Neural cell (in vitro differentiated cells): Measurements from ENCODE around the gene AGBL4. TPM values are rescaled to one million over a fixed set of nuclear protein-coding genes. Genes with fewer than 3 reads are reported as not detected.

Experiments used
- H2AFZ ChIP-seq: fragments of 200-600, 300-800 bp; sonication (generic), shearing (Covaris generic); 2 replicates; pipeline ENCODE4 v1.6.0; 2014; ENCODE audit warnings: low read depth, mild to moderate bottlenecking, antibody characterized with exemption, low read length, moderate library complexity
- H3F3A ChIP-seq: fragments of 200-600 bp; shearing (Covaris generic); 2 replicates; pipeline ENCODE4 v1.6.1; 2016; ENCODE audit warnings: mild to moderate bottlenecking, moderate library complexity, mixed read lengths, antibody characterized with exemption, low read length; ENCODE audit not compliant: insufficient read depth, poor library complexity, severe bottlenecking
- H3K27ac ChIP-seq: fragments of 200-600, 300-800 bp; sonication (generic), shearing (Covaris generic); 2 replicates; pipeline ENCODE4 v1.5.1; 2014; ENCODE audit warnings: mild to moderate bottlenecking, low read length, moderate library complexity
- H3K27me3 ChIP-seq: fragments of 300-800, 200-600 bp; sonication (generic), shearing (Covaris generic); 2 replicates; pipeline ENCODE4 v1.6.0; 2014; ENCODE audit warnings: mild to moderate bottlenecking, low read depth, low read length, moderate library complexity; ENCODE audit not compliant: insufficient read depth
- H3K36me3 ChIP-seq: fragments of 300-800, 200-600 bp; sonication (generic), shearing (Covaris generic); 2 replicates; pipeline ENCODE4 v1.5.1; 2014; ENCODE audit warnings: mild to moderate bottlenecking, antibody characterized with exemption, low read length, moderate library complexity; ENCODE audit not compliant: insufficient read depth
- H3K4me2 ChIP-seq: fragments of 300-800, 200-600 bp; sonication (generic), shearing (Covaris generic); 2 replicates; pipeline ENCODE4 v1.6.0; 2014; ENCODE audit warnings: mild to moderate bottlenecking, low read length
- H3K4me3 ChIP-seq: fragments of 300-800, 200-600 bp; sonication (generic), shearing (Covaris generic); 2 replicates; pipeline ENCODE4 v1.5.1; 2014; ENCODE audit warnings: mild to moderate bottlenecking, low read length, moderate library complexity
- H3K79me2 ChIP-seq: fragments of 200-600 bp; shearing (Covaris generic); replicated peaks from 2 replicates; pipeline ENCODE4 v1.6.0; 2014; ENCODE audit warnings: mild to moderate bottlenecking, low read length, moderate library complexity; ENCODE audit not compliant: insufficient read depth
- H3K9ac ChIP-seq: fragments of 300-800, 200-600 bp; sonication (generic), shearing (Covaris generic); 2 replicates; pipeline ENCODE4 v1.6.1; 2016; ENCODE audit warnings: mild to moderate bottlenecking, low read length, mixed read lengths
- H3K9me2 ChIP-seq: fragments of 200-600 bp; shearing (Covaris generic); 2 replicates; pipeline ENCODE4 v1.6.1; 2016; ENCODE audit warnings: mild to moderate bottlenecking, low read length, mixed read lengths; ENCODE audit not compliant: insufficient read depth
- H3K9me3 ChIP-seq: fragments of 200-600, 300-800 bp; sonication (generic), shearing (Covaris generic); 2 replicates; pipeline ENCODE4 v1.6.1; 2016; ENCODE audit warnings: mild to moderate bottlenecking, mixed run types, low read length, moderate library complexity, mixed read lengths
- H4K20me1 ChIP-seq: fragments of 200-600 bp; shearing (Covaris generic); 2 replicates; pipeline ENCODE4 v1.6.1; 2016; ENCODE audit warnings: mild to moderate bottlenecking, mixed run types; ENCODE audit not compliant: insufficient read depth
- EP300 ChIP-seq: fragments of 450-650 bp; conservative IDR thresholded peaks from 2 replicates; pipeline ENCODE4 v1.6.1; 2014; ENCODE audit warnings: antibody characterized with exemption, mild to moderate bottlenecking, moderate library complexity; ENCODE audit not compliant: poor library complexity, severe bottlenecking
- EZH2 ChIP-seq: fragments of 200-600, 300-800 bp; shearing (Covaris generic), sonication (generic); IDR thresholded peaks from 2 replicates; pipeline ENCODE4 v1.6.1; 2014; ENCODE audit warnings: antibody characterized with exemption, low read length, borderline replicate concordance, mild to moderate bottlenecking; ENCODE audit not compliant: insufficient read depth, poor library complexity, severe bottlenecking
- MXI1 ChIP-seq: fragments of 450-650 bp; conservative IDR thresholded peaks from 2 replicates; pipeline ENCODE4 v1.6.1; 2014; ENCODE audit warnings: antibody characterized with exemption, mild to moderate bottlenecking; ENCODE audit not compliant: poor library complexity, severe bottlenecking
- POLR2AphosphoS5 ChIP-seq: IDR thresholded peaks from 2 replicates; pipeline ENCODE4 v1.6.1; 2012
- RAD21 ChIP-seq: fragments of 450-650 bp; conservative IDR thresholded peaks from 2 replicates; pipeline ENCODE4 v1.6.1; 2014; ENCODE audit warnings: antibody characterized with exemption, mild to moderate bottlenecking, moderate library complexity
- SMC3 ChIP-seq: fragments of 450-650 bp; conservative IDR thresholded peaks from 2 replicates; pipeline ENCODE4 v1.6.1; 2014; ENCODE audit warnings: antibody characterized with exemption, mild to moderate bottlenecking, moderate library complexity; ENCODE audit not compliant: poor library complexity
- TAF1 ChIP-seq: IDR thresholded peaks from 2 replicates; pipeline ENCODE4 v1.6.1; 2012; ENCODE audit warnings: low read depth
- polyA plus RNA-seq: library from polyadenylated mRNA; depleted of rRNA; stranded (reverse); fragments of >200 nt; gene quantifications from 2 replicates; pipeline ENCODE4 v1.2.3, GENCODE V29; 2014
- TF ChIP-seq, protein P1 (sequence below): IDR thresholded peaks from 2 replicates; pipeline ENCODE4 v1.6.1; 2012; ENCODE audit warnings: borderline replicate concordance
- TF ChIP-seq, protein P2 (sequence below): fragments of 450-650 bp; IDR thresholded peaks from 2 replicates; pipeline ENCODE4 v1.5.1; 2014; ENCODE audit warnings: antibody characterized with exemption, mild to moderate bottlenecking, moderate library complexity; ENCODE audit not compliant: poor library complexity, severe bottlenecking

The AGBL4 gene
- polyA plus RNA-seq, 1 donor from 2014 or later = 1.3 TPM

DNA sequence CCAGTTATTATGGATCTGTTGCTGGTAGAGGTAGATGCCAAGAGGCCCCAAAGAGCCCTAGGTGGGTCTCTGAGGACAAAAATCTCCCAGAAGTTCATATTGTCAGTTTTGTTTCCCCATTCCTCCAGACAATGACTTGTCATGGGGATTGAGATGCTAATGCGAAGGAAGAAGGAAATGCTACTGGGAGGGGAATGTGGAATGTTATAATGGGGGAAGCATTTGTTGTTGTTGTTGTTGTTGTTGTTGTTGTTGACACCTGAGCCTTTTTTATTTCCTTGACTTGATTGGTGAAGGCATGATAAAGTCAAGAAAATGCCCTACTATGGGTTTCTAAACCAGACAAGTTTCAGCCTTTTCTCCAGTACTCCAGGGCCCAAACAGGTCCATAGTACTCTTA lies 1356.0 kb downstream of the AGBL4 start:
- TF ChIP-seq SMC3 (no peak), EP300 (no peak)
- no peaks in the 10 kb centered on the region for H3K9me2 ChIP-seq
- no peak overlapping the region for H3K27ac ChIP-seq

DNA sequence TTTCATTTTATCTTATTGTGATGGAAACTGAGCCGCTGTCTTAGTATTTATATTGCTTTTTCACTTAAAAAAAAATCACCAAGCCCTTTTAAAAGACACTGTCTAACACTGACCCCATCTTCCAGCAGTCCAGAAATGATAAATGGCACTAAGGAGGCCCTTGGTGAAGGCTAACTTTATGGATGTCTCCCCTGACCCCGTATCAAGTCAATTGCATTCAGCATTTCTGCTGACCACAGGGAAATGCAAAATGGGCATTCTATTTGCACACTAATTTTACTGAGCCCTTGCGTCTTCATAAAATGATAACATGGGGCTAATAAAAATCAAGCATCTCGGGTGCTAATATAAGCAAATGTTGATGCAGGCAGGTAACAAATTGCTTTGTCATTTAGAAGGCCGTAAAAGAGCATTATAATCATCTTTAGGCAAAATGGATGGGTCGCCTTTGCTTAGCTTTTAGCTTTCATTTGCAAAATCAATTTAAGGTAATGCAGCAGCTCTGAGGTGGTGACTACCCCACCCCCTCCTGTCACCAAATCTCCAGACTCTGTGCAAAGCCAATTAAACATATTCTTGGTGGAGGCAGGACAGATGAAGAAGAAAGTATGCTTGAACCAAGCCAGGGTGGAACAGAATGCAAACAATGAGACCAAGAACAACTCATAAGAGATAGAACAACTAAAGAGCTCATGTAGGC lies 1357.9 kb downstream of the AGBL4 start:
- no peak overlapping the region for H2AFZ ChIP-seq
- no peaks in the 10 kb centered on the region for H3F3A ChIP-seq
- H3K9me2 ChIP-seq = no peaks in the 10 kb centered on the region
- TF ChIP-seq, protein P1, sequence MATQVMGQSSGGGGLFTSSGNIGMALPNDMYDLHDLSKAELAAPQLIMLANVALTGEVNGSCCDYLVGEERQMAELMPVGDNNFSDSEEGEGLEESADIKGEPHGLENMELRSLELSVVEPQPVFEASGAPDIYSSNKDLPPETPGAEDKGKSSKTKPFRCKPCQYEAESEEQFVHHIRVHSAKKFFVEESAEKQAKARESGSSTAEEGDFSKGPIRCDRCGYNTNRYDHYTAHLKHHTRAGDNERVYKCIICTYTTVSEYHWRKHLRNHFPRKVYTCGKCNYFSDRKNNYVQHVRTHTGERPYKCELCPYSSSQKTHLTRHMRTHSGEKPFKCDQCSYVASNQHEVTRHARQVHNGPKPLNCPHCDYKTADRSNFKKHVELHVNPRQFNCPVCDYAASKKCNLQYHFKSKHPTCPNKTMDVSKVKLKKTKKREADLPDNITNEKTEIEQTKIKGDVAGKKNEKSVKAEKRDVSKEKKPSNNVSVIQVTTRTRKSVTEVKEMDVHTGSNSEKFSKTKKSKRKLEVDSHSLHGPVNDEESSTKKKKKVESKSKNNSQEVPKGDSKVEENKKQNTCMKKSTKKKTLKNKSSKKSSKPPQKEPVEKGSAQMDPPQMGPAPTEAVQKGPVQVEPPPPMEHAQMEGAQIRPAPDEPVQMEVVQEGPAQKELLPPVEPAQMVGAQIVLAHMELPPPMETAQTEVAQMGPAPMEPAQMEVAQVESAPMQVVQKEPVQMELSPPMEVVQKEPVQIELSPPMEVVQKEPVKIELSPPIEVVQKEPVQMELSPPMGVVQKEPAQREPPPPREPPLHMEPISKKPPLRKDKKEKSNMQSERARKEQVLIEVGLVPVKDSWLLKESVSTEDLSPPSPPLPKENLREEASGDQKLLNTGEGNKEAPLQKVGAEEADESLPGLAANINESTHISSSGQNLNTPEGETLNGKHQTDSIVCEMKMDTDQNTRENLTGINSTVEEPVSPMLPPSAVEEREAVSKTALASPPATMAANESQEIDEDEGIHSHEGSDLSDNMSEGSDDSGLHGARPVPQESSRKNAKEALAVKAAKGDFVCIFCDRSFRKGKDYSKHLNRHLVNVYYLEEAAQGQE = no peak
- TF ChIP-seq EZH2 (no peak), SMC3 (no peak), EP300 (no peak), MXI1 (no peak), TAF1 (no peak), RAD21 (no peak), POLR2AphosphoS5 (no peak)
- TF ChIP-seq, protein P2, sequence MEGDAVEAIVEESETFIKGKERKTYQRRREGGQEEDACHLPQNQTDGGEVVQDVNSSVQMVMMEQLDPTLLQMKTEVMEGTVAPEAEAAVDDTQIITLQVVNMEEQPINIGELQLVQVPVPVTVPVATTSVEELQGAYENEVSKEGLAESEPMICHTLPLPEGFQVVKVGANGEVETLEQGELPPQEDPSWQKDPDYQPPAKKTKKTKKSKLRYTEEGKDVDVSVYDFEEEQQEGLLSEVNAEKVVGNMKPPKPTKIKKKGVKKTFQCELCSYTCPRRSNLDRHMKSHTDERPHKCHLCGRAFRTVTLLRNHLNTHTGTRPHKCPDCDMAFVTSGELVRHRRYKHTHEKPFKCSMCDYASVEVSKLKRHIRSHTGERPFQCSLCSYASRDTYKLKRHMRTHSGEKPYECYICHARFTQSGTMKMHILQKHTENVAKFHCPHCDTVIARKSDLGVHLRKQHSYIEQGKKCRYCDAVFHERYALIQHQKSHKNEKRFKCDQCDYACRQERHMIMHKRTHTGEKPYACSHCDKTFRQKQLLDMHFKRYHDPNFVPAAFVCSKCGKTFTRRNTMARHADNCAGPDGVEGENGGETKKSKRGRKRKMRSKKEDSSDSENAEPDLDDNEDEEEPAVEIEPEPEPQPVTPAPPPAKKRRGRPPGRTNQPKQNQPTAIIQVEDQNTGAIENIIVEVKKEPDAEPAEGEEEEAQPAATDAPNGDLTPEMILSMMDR = no peak
- H3K79me2 ChIP-seq = no peaks in the 10 kb centered on the region
- H3K4me2 ChIP-seq = no peak overlapping the region
- no peak overlapping the region for H3K9ac ChIP-seq
- no peaks in the 10 kb centered on the region for H3K27me3 ChIP-seq
- H4K20me1 ChIP-seq = no peaks in the 10 kb centered on the region
- no peaks in the 10 kb centered on the region for H3K9me3 ChIP-seq
- H3K36me3 ChIP-seq = no peaks in the 10 kb centered on the region
- H3K4me3 ChIP-seq = no peak overlapping the region
- no peak overlapping the region for H3K27ac ChIP-seq

More for the DNA sequence above, 1356.0 kb downstream of the AGBL4 start:
- Histone ChIP-seq H3K9ac (no peak overlapping the region), H3K4me3 (no peak overlapping the region), H4K20me1 (no peaks in the 10 kb centered on the region), H3K36me3 (no peaks in the 10 kb centered on the region), H2AFZ (no peak overlapping the region), H3K9me3 (no peaks in the 10 kb centered on the region), H3F3A (no peaks in the 10 kb centered on the region), H3K4me2 (no peak overlapping the region), H3K79me2 (no peaks in the 10 kb centered on the region), H3K27me3 (no peaks in the 10 kb centered on the region)
